ENCODE measurements around the gene GRAMD4. TPM values are rescaled to one million over a fixed set of nuclear protein-coding genes. Genes with fewer than 3 reads are reported as not detected.

Gene GRAMD4
- total and polyA plus RNA-seq, 10 donors, result 16.0 to 46.1 (median 28.6) TPM

DNA sequence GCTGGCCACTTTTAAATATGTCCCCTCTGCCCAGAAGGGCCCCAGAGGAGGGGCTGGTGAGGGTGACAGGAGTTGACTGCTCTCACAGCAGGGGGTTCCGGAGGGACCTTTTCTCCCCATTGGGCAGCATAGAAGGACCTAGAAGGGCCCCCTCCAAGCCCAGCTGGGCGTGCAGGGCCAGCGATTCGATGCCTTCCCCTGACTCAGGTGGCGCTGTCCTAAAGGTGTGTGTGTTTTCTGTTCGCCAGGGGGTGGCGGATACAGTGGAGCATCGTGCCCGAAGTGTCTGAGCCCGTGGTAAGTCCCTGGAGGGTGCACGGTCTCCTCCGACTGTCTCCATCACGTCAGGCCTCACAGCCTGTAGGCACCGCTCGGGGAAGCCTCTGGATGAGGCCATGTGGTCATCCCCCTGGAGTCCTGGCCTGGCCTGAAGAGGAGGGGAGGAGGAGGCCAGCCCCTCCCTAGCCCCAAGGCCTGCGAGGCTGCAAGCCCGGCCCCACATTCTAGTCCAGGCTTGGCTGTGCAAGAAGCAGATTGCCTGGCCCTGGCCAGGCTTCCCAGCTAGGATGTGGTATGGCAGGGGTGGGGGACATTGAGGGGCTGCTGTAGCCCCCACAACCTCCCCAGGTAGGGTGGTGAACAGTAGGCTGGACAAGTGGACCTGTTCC lies 46.5 kb downstream of the GRAMD4 start:
- Histone ChIP-seq H3K36me3 (peaks cover 0 to 100% (median 72%) of the 10 kb centered on the region in 6 donors), H3K9me3 (no peaks in the 10 kb centered on the region), H3K27ac (no peak overlapping the region), H3K27me3 (replicated peaks in 1 of 7) (no peaks in the 10 kb centered on the region), H3K4me1 (peaks cover 0 to 1% (median 0%) of the 10 kb centered on the region in 6 donors), H3K4me3 (no peak overlapping the region)
- TF ChIP-seq POLR2A (IDR thresholded peaks at IDR 0.05) (no peak), POLR2AphosphoS5 (IDR thresholded peaks at IDR 0.05) (no peak)
- TF ChIP-seq, protein P1, sequence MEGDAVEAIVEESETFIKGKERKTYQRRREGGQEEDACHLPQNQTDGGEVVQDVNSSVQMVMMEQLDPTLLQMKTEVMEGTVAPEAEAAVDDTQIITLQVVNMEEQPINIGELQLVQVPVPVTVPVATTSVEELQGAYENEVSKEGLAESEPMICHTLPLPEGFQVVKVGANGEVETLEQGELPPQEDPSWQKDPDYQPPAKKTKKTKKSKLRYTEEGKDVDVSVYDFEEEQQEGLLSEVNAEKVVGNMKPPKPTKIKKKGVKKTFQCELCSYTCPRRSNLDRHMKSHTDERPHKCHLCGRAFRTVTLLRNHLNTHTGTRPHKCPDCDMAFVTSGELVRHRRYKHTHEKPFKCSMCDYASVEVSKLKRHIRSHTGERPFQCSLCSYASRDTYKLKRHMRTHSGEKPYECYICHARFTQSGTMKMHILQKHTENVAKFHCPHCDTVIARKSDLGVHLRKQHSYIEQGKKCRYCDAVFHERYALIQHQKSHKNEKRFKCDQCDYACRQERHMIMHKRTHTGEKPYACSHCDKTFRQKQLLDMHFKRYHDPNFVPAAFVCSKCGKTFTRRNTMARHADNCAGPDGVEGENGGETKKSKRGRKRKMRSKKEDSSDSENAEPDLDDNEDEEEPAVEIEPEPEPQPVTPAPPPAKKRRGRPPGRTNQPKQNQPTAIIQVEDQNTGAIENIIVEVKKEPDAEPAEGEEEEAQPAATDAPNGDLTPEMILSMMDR (IDR thresholded peaks at IDR 0.05 in 8 of 11, conservative IDR thresholded peaks at IDR 0.05 in 3 of 11), result no peak
- 92 to 98% (median 96%) methylated on average over 2 to 17 of the region's 17 CpGs for WGBS, 5 donors
- intact Hi-C loops (cut with DNase I; ENCODE audit: low total_unique reads), result no loop called here
- no peak for DNase-seq

DNA sequence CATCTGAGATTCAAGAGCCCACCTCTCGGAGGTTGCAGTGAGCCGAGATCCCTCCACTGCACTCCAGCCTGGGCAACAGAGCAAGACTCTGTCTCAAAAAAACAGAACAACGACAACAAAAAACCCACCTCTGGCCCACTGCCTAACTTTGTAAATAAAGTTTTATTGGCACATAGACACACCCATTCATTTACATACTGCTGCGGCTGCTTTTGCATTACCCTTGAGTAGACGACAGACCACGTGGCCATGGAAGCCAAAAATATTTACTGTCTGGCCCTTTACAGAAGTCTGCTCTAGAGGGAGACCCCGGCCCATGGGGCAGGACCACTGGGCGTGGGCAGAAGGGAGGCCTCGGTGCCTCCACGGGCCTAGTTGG lies 47.0 kb downstream of the GRAMD4 start:
- WGBS, 5 donors, result 90 to 97% (median 93%) methylated on average over 9 to 10 of the region's 10 CpGs

DNA sequence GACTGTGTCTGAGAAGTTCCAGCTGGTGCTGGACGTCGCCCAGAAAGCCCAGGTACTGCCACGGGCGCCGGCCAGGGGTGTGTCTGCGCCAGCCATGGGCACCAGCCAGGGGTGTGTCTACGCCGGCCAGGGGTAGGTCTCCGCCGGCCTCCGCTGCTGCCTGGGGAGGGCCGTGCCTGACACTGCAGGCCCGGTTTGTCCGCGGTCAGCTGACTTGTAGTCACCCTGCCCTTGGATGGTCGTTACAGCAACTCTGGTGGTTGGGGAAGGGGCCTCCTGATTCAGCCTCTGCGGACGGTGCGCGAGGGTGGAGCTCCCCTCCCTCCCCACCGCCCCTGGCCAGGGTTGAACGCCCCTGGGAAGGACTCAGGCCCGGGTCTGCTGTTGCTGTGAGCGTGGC lies 47.9 kb downstream of the GRAMD4 start:
- WGBS, 5 donors, result 90 to 94% (median 91%) methylated on average over 4 to 24 of the region's 24 CpGs
- H3K9me3 ChIP-seq, result no peaks in the 10 kb centered on the region
- no peak for DNase-seq

More for the DNA sequence above, 47.0 kb downstream of the GRAMD4 start:
- H3K4me3 ChIP-seq, result no peak overlapping the region
- TF ChIP-seq, protein P1 (IDR thresholded peaks at IDR 0.05 in 8 of 11, conservative IDR thresholded peaks at IDR 0.05 in 3 of 11), result no peak
- TF ChIP-seq POLR2A (IDR thresholded peaks at IDR 0.05) (no peak), POLR2AphosphoS5 (IDR thresholded peaks at IDR 0.05) (no peak)
- H3K27ac ChIP-seq, result no peak overlapping the region
- no peaks in the 10 kb centered on the region for H3K9me3 ChIP-seq
- H3K36me3 ChIP-seq, result peaks cover 0 to 99% (median 70%) of the 10 kb centered on the region in 6 donors
- intact Hi-C loops (cut with DNase I; ENCODE audit: low total_unique reads), result no loop called here
- DNase-seq, result no peak
- peaks cover 0 to 5% (median 0%) of the 10 kb centered on the region in 6 donors for H3K4me1 ChIP-seq
- H3K27me3 ChIP-seq (replicated peaks in 1 of 7), result no peaks in the 10 kb centered on the region

DNA sequence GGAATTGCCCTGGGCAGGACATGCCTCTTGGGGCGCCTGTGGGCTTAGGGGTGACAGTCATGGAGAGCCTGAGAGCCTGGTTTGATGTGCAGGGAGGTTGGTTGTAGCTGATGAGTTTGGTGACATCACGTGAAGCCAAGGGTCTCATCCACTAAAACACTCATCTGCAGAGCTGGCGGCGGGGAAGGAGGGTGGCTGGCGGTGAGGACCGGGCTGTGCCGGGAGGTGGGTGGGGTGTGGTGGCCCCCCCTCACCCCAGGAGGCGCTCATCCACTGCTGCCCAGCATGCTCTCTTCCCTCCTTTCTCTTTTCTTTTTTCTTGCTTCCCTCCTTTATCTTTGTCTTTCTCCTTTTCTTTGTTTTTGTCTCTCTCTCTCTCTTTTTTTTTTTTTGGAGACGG lies 49.0 kb downstream of the GRAMD4 start:
- Histone ChIP-seq H3K27me3 (replicated peaks in 1 of 7) (no peaks in the 10 kb centered on the region), H3K4me3 (no peak overlapping the region), H3K36me3 (peaks cover 0 to 96% (median 57%) of the 10 kb centered on the region in 6 donors), H3K4me1 (peaks cover 8 to 25% (median 14%) of the 10 kb centered on the region in 6 donors), H3K9me3 (no peaks in the 10 kb centered on the region), H3K27ac (no peak overlapping the region)
- TF ChIP-seq POLR2AphosphoS5 (IDR thresholded peaks at IDR 0.05), result no peak
- TF ChIP-seq, protein P1 (IDR thresholded peaks at IDR 0.05 in 8 of 11, conservative IDR thresholded peaks at IDR 0.05 in 3 of 11), result no peak
- TF ChIP-seq POLR2A (IDR thresholded peaks at IDR 0.05), result no peak
- intact Hi-C loops (cut with DNase I; ENCODE audit: low total_unique reads), result no loop called here
- no peak for DNase-seq
- WGBS, 5 donors, result 90 to 100% (median 92%) methylated on average over 8 to 9 of the region's 9 CpGs

More for the DNA sequence above, 47.9 kb downstream of the GRAMD4 start:
- Histone ChIP-seq H3K4me1 (peaks cover 0 to 14% (median 4%) of the 10 kb centered on the region in 6 donors), H3K27me3 (replicated peaks in 1 of 7) (no peaks in the 10 kb centered on the region), H3K36me3 (peaks cover 0 to 96% (median 68%) of the 10 kb centered on the region in 6 donors), H3K4me3 (no peak overlapping the region), H3K27ac (no peak overlapping the region)
- intact Hi-C loops (cut with DNase I; ENCODE audit: low total_unique reads), result no loop called here
- no peak for TF ChIP-seq POLR2A (IDR thresholded peaks at IDR 0.05)
- TF ChIP-seq, protein P1 (IDR thresholded peaks at IDR 0.05 in 8 of 11, conservative IDR thresholded peaks at IDR 0.05 in 3 of 11), result no peak
- TF ChIP-seq POLR2AphosphoS5 (IDR thresholded peaks at IDR 0.05), result no peak
